Osteoblast (primary cell): ENCODE measurements around the gene KCNH6. TPM values are rescaled to one million over a fixed set of nuclear protein-coding genes. Genes with fewer than 3 reads are reported as not detected.
A peak's percentile ranks its signal among the peaks of the same experiment; 100 is the strongest.

ENCODE experiments used
- DNase-seq: peaks from one replicate; pipeline ENCODE4 v3.0.0; 2011; ENCODE audit warnings: low spot score, mixed read lengths; ENCODE audit not compliant: insufficient read length; ENCODE audit errors: missing footprints
- H2AFZ ChIP-seq: 2 replicates; pipeline ENCODE4 v1.6.0; 2011; ENCODE audit warnings: mild to moderate bottlenecking, low read length
- H3K27ac ChIP-seq: 2 replicates; pipeline ENCODE4 v1.5.1; 2011; ENCODE audit warnings: mild to moderate bottlenecking, low read depth, low read length, moderate library complexity
- H3K27me3 ChIP-seq: 2 replicates; pipeline ENCODE4 v1.6.0; 2012; ENCODE audit warnings: mild to moderate bottlenecking, control low read depth, inconsistent platforms, low read length, moderate library complexity; ENCODE audit not compliant: insufficient read depth
- H3K36me3 ChIP-seq: 2 replicates; pipeline ENCODE4 v1.5.1; 2011; ENCODE audit warnings: mild to moderate bottlenecking, low read length, control low read depth, moderate library complexity; ENCODE audit not compliant: insufficient read depth
- H3K4me1 ChIP-seq: 2 replicates; pipeline ENCODE4 v1.5.1; 2011; ENCODE audit warnings: mild to moderate bottlenecking, low read length, control low read depth, moderate library complexity; ENCODE audit not compliant: insufficient read depth
- H3K4me2 ChIP-seq: 2 replicates; pipeline ENCODE4 v1.6.0; 2011; ENCODE audit warnings: mild to moderate bottlenecking, low read length; ENCODE audit not compliant: insufficient read depth
- H3K4me3 ChIP-seq: fragments of 200-600 bp; sonication (generic); 3 replicates; pipeline ENCODE4 v1.5.1; 2012; ENCODE audit warnings: mild to moderate bottlenecking, low read length, inconsistent platforms; ENCODE audit not compliant: insufficient read depth
- H3K79me2 ChIP-seq: 2 replicates; pipeline ENCODE4 v1.6.0; 2012; ENCODE audit warnings: mild to moderate bottlenecking, low read length, control low read depth, inconsistent platforms; ENCODE audit not compliant: insufficient read depth
- H3K9me3 ChIP-seq: 2 replicates; pipeline ENCODE4 v1.5.1; 2011; ENCODE audit warnings: low read depth, low read length, control low read depth
- H4K20me1 ChIP-seq: 2 replicates; pipeline ENCODE4 v1.6.0; 2012; ENCODE audit warnings: mild to moderate bottlenecking, low read length, control low read depth; ENCODE audit not compliant: insufficient read depth
- CTCF ChIP-seq: IDR thresholded peaks from 2 replicates; pipeline ENCODE4 v1.5.1; 2011; ENCODE audit warnings: mild to moderate bottlenecking, low read depth, low read length, moderate library complexity; ENCODE audit errors: extremely low read depth
- total RNA-seq: library from RNA; depleted of rRNA; stranded (reverse); fragments of >200 nt; gene quantifications from 2 replicates; pipeline ENCODE4 v1.2.3, GENCODE V29; 2012

KCNH6 gene
- total RNA-seq, 1 donor, result not detected

- no peak for DNase-seq
- TF ChIP-seq CTCF, result no peak
- peaks cover 88% of the 10 kb centered on the region for H3K79me2 ChIP-seq
- peaks cover 8% of the 10 kb centered on the region for H3K4me1 ChIP-seq
- no peak overlapping the region for H2AFZ ChIP-seq
- H4K20me1 ChIP-seq, result peaks cover 74% of the 10 kb centered on the region
- no peaks in the 10 kb centered on the region for H3K9me3 ChIP-seq
- H3K4me3 ChIP-seq, result no peak overlapping the region
- no peaks in the 10 kb centered on the region for H3K36me3 ChIP-seq
- no peak overlapping the region for H3K27ac ChIP-seq
- no peak overlapping the region for H3K4me2 ChIP-seq
- H3K27me3 ChIP-seq, result no peaks in the 10 kb centered on the region
Measured at GRCh38 chr17:63567229-63567628, 44.1 kb downstream of the KCNH6 start.

GRCh38 chr17:63568563-63568962 lies 45.4 kb downstream of the KCNH6 start:
- H3K36me3 ChIP-seq, result no peaks in the 10 kb centered on the region
- H2AFZ ChIP-seq, result no peak overlapping the region
- peaks cover 78% of the 10 kb centered on the region for H4K20me1 ChIP-seq
- peaks cover 9% of the 10 kb centered on the region for H3K4me1 ChIP-seq
- no peak overlapping the region for H3K27ac ChIP-seq
- no peaks in the 10 kb centered on the region for H3K9me3 ChIP-seq
- H3K4me2 ChIP-seq, result no peak overlapping the region
- H3K79me2 ChIP-seq, result peaks cover 91% of the 10 kb centered on the region
- no peak for TF ChIP-seq CTCF
- H3K27me3 ChIP-seq, result no peaks in the 10 kb centered on the region
- no peak for DNase-seq
- no peak overlapping the region for H3K4me3 ChIP-seq

DNA sequence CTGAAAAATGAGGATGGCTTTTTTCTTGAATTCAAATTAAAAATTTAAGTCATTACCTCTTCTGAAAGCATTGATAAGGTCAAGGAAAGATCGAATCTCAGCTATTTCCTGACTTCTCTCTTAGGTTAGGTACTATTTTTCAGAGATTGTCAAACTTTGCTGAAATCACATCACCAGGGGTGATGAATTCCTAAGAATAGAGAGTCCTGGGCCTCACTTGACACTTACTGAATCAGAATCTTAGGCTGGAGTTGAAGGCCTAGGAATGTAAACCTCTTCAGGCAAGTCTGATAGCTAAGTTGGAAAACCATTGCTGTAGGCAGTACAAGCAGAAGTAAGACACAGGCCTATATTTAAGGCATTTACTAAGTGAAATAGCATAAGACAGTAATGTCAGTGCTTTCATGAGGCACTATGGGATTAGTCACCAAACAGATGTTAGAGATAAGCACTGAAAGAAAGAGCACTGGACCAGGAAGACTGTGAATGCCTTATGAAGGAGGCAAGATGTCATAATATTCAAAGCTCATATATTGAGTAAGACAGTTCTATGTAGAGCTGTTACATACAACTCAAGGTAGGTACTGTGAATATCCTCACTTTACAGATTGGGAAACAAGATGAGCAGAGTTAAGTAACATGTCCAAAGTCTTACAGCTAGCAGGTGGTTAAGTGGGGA lies 48.6 kb downstream of the KCNH6 start:
- no peak for DNase-seq
- H3K9me3 ChIP-seq, result no peaks in the 10 kb centered on the region
- peak overlapping the region; percentile 29 for H3K27ac ChIP-seq
- no peak for TF ChIP-seq CTCF
- H3K4me2 ChIP-seq, result no peak overlapping the region
- peaks cover 93% of the 10 kb centered on the region for H3K79me2 ChIP-seq
- no peak overlapping the region for H3K4me3 ChIP-seq
- no peak overlapping the region for H2AFZ ChIP-seq
- H3K4me1 ChIP-seq, result peaks cover 9% of the 10 kb centered on the region
- H4K20me1 ChIP-seq, result peaks cover 70% of the 10 kb centered on the region
- H3K27me3 ChIP-seq, result no peaks in the 10 kb centered on the region
- no peaks in the 10 kb centered on the region for H3K36me3 ChIP-seq

DNA sequence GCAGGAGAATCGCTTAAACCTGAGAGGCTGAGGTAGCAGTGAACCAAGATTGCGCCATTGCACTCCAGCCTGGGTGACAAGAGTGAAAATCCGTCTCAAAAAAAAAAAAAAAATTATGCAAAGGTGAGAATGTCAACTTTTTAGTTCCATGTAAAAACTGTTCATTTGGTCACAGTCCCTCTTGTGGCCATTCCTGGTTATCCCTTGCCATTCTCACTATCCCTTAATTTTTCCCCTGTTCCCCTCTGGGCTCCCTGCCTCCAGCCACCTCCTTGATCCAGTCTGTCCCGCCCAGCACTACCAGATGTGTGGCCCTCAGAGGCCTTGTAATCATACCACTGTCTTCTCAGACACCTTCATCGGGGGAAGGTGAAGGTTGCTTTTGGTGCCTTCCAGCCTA lies 50.5 kb downstream of the KCNH6 start:
- peak; percentile 40 for TF ChIP-seq CTCF
- Histone ChIP-seq H3K4me1 (peaks cover 9% of the 10 kb centered on the region), H3K27me3 (no peaks in the 10 kb centered on the region), H3K27ac (no peak overlapping the region), H3K4me2 (no peak overlapping the region), H3K36me3 (no peaks in the 10 kb centered on the region), H3K4me3 (no peak overlapping the region), H3K9me3 (no peaks in the 10 kb centered on the region), H4K20me1 (peaks cover 67% of the 10 kb centered on the region), H2AFZ (no peak overlapping the region), H3K79me2 (peaks cover 93% of the 10 kb centered on the region)
- DNase-seq, result no peak
